ENCODE measurements around the gene MINDY1. TPM values are rescaled to one million over a fixed set of nuclear protein-coding genes. Genes with fewer than 3 reads are reported as not detected.

MINDY1 gene
- total and polyA plus RNA-seq, 9 of the 15 experiments (the other 6 are each of a cell fraction or from before 2014, with no cell fraction given), result 0.49 to 11.0 (median 6.0) TPM

- TF ChIP-seq SMARCC2 (IDR thresholded peaks at IDR 0.05; ENCODE audit: low read depth) (peak; percentile 78), MEIS2 (IDR thresholded peaks at IDR 0.05; ENCODE audit: partially characterized antibody) (peak; percentile 1), FOXO4 (CRISPR knock-in tag; IDR thresholded peaks at IDR 0.05) (no peak), HDGF (IDR thresholded peaks at IDR 0.05) (no peak), ZBTB17 (CRISPR knock-in tag; IDR thresholded peaks at IDR 0.05) (0 out of 2 replicates have a peak, but pooled peaks have one; percentile 14), ZBTB12 (CRISPR knock-in tag; IDR thresholded peaks at IDR 0.05) (0 out of 2 replicates have a peak, but pooled peaks have one; percentile 12), ZNF668 (CRISPR knock-in tag; IDR thresholded peaks at IDR 0.05) (0 out of 2 replicates have a peak, but pooled peaks have one; percentile 31), MEF2D (tag; conservative IDR thresholded peaks at IDR 0.05; ENCODE audit: low read depth) (peak; percentile 55; the same call in 1 of the 2 replicates), FIP1L1 (IDR thresholded peaks at IDR 0.05; ENCODE audit: low read depth, low read length, poor library complexity, severe bottlenecking) (no peak), POLR2G (IDR thresholded peaks at IDR 0.05; ENCODE audit: low read depth, low read length) (peak; percentile 53), FOS (IDR thresholded peaks at IDR 0.05; ENCODE audit: extremely low read depth, insufficient read length) (no peak), L3MBTL2 (IDR thresholded peaks at IDR 0.05) (peak; percentile 72), LCOR (CRISPR knock-in tag; IDR thresholded peaks at IDR 0.05) (peak; percentile 57; the same call in 1 of the 2 replicates), GMEB1 (CRISPR knock-in tag; IDR thresholded peaks at IDR 0.05) (no peak), CTBP1 (IDR thresholded peaks at IDR 0.05; ENCODE audit: borderline replicate concordance) (peak; percentile 45; the same call in 1 of the 2 replicates), BACH1 (tag; IDR thresholded peaks at IDR 0.05) (peak; percentile 85), GABPA (tag; conservative IDR thresholded peaks at IDR 0.05; ENCODE audit: low read depth) (peak; percentile 62), CC2D1A (IDR thresholded peaks at IDR 0.05) (0 out of 2 replicates have a peak, but pooled peaks have one; percentile 15), TAF1 (IDR thresholded peaks at IDR 0.05; ENCODE audit: control insufficient read depth, extremely low read depth, insufficient read depth, low read length, severe bottlenecking) (peak; percentile 44), NFE2 (IDR thresholded peaks at IDR 0.05; ENCODE audit: low read depth) (peak; percentile 98), E2F6 (IDR thresholded peaks at IDR 0.05; ENCODE audit: borderline replicate concordance in 1 of 2, extremely low read depth in 1 of 2, insufficient read depth in 1 of 2, insufficient read length in 1 of 2, low read depth in 1 of 2, low read length in 1 of 2, poor library complexity in 1 of 2, severe bottlenecking in 1 of 2) (peak in 1 of 2 experiments; percentile 48), ZNF586 (CRISPR knock-in tag; conservative IDR thresholded peaks at IDR 0.05) (no peak), NR2C2 (CRISPR knock-in tag; IDR thresholded peaks at IDR 0.05) (no peak), NR2C2 (tag; IDR thresholded peaks at IDR 0.05) (peak; percentile 77)
Observed at GRCh38 chr1:150999051-150999674, 7.5 kb downstream of the MINDY1 start (continued).

All from K562 (cell line).